OCI-LY3 (cell line): ENCODE data around the gene GRM2.
"Not testable (repeated sequence)": the region's sequence is repeated elsewhere in the genome, so short reads cannot be mapped to it uniquely, and the experiment has no call there.

ENCODE experiments used
- EZH2phosphoT487 ChIP-seq: fragments of 200-600 bp; shearing (Covaris generic); IDR thresholded peaks from 2 replicates; pipeline ENCODE4 v1.6.1; 2018; ENCODE audit warnings: antibody characterized with exemption, mixed run types, low read depth
- TF ChIP-seq, protein P1 (sequence below): fragments of 200-600, 300-600 bp; sonication (generic); IDR thresholded peaks from 2 replicates; pipeline ENCODE4 v1.5.1; 2014; ENCODE audit warnings: antibody characterized with exemption, low read length, low read depth

DNA sequence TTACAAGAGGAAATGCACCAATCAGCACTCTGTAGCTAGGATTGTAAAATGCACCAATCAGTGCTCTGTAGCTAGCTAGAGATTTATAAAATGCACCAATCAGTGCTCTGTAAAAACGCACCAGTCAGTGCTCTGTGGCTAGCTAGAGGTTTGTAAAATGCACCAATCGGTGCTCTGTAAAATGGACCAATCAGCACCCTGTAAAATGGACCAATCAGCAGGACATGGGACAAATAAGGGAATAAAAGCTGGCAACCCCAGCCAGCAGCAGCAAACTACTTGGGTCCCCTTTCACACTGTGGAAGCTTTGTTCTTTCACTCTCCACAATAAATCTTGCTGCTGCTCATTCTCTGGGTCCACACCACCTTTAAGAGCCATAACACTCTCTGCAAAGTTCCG lies 35.5 kb downstream of the GRM2 start:
- TF ChIP-seq, protein P1, sequence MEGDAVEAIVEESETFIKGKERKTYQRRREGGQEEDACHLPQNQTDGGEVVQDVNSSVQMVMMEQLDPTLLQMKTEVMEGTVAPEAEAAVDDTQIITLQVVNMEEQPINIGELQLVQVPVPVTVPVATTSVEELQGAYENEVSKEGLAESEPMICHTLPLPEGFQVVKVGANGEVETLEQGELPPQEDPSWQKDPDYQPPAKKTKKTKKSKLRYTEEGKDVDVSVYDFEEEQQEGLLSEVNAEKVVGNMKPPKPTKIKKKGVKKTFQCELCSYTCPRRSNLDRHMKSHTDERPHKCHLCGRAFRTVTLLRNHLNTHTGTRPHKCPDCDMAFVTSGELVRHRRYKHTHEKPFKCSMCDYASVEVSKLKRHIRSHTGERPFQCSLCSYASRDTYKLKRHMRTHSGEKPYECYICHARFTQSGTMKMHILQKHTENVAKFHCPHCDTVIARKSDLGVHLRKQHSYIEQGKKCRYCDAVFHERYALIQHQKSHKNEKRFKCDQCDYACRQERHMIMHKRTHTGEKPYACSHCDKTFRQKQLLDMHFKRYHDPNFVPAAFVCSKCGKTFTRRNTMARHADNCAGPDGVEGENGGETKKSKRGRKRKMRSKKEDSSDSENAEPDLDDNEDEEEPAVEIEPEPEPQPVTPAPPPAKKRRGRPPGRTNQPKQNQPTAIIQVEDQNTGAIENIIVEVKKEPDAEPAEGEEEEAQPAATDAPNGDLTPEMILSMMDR: not testable (repeated sequence)
- TF ChIP-seq EZH2phosphoT487: not testable (repeated sequence)
